Gastroesophageal sphincter (tissue), 3 donors: ENCODE measurements around the gene DCAF12.

Experiments
- POLR2A ChIP-seq, 2 donors: fragments of 450-650 bp; IDR thresholded peaks; one replicate each; pipeline ENCODE4 v1.6.1; 2017; ENCODE audit warnings: antibody characterized with exemption in 2 of 2, mild to moderate bottlenecking in 2 of 2, moderate library complexity in 1 of 2
- POLR2AphosphoS5 ChIP-seq: sonication (generic); formaldehyde crosslinking; IDR thresholded peaks from one replicate; pipeline ENCODE4 v1.6.1; 2017; ENCODE audit warnings: antibody characterized with exemption
- TF ChIP-seq, protein P1 (sequence below), 4 experiments: fragments of 200-600 bp in 2 of 4; fragments of 450-650 bp in 2 of 4; sonication (generic) in 1 of 4; IDR thresholded peaks; one replicate each; pipeline ENCODE4 v1.5.1; 2017 to 2019; ENCODE audit warnings: antibody characterized with exemption in 4 of 4, mild to moderate bottlenecking in 2 of 4, moderate library complexity in 2 of 4

DNA sequence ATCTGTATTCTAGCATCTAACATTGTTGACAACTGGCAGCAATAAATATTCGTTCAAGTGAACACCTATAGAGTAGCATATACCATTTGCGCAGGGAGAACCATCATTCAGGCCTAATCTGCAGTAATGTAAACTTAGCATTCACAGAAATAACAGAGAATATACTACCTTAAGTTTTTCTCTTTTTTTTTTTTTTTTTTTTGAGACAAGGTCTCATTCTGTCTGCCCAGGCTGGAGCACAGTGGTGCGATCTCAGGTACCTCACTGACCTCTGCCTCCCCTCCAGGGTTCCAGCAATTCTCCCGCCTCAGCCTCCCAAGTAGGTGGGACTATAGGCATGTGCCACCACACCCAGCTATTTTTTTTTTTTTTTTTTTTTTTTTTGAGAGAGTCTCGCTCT is 89.9 kb downstream of the DCAF12 start:
- TF ChIP-seq POLR2AphosphoS5 (no peak), POLR2A (IDR thresholded peaks at IDR 0.05) (no peak)
- TF ChIP-seq, protein P1, sequence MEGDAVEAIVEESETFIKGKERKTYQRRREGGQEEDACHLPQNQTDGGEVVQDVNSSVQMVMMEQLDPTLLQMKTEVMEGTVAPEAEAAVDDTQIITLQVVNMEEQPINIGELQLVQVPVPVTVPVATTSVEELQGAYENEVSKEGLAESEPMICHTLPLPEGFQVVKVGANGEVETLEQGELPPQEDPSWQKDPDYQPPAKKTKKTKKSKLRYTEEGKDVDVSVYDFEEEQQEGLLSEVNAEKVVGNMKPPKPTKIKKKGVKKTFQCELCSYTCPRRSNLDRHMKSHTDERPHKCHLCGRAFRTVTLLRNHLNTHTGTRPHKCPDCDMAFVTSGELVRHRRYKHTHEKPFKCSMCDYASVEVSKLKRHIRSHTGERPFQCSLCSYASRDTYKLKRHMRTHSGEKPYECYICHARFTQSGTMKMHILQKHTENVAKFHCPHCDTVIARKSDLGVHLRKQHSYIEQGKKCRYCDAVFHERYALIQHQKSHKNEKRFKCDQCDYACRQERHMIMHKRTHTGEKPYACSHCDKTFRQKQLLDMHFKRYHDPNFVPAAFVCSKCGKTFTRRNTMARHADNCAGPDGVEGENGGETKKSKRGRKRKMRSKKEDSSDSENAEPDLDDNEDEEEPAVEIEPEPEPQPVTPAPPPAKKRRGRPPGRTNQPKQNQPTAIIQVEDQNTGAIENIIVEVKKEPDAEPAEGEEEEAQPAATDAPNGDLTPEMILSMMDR (IDR thresholded peaks at IDR 0.05), result no peak
